Stimulated activated CD8-positive, alpha-beta memory T cell treated with anti-CD3 and anti-CD28 coated beads, Interleukin-15, amount 100 ng/mL, for 24 hours (primary cell): ENCODE data around the gene USH1G.

Source experiments
- DNase-seq: peaks from one replicate; pipeline ENCODE4 v3.0.0-alpha.2; 2020; ENCODE audit warnings: low read depth

Gene USH1G

DNA sequence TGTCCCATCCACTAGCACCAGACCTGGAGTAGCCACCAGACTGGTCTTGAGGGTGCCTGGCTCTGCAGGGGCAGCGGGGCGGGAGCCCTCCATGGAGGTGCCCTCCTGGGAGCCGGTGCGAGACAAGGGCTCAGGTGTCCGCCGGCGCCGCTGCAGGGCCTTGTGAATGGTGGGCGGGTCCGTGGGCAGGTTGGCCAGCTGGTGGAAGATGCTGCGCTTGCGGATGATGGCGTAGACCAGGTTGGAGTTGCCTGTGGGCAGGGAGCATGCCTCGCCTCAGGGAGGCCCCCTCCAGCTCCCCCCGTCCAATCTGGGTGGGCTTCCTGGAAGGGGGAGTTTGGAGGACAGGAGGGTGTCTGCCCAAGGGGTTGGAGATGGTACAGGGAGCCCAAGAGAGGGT is 31.1 kb upstream of the USH1G start:
- no peak for DNase-seq

DNA sequence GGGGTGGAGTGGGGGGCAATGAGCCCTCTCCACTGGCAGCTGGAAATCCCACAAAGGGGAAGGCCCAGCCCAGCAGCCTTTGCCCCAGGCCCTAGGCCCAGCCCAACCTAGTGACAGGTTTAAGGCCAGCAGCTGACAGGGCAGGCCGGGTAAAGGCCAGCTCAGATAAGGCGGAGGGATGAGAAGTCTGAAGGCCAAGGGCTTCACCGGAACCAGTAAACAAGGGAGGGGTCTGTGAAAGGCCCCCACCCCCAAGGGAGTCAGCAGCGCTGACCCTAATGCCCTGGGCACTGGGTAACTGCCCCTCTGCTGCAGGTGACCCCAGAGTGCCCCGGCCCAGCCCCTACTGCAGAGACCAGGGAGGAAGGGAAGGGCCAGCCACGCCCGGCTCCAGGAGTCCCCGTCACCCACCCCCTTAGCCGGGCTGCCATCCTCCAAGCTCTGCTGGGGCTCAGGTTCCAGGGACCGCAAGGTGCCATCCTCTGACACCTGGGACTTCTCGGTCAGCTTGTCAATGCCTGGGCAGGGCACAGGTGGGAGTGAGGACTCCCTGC is 30.2 kb upstream of the USH1G start:
- no peak for DNase-seq

DNA sequence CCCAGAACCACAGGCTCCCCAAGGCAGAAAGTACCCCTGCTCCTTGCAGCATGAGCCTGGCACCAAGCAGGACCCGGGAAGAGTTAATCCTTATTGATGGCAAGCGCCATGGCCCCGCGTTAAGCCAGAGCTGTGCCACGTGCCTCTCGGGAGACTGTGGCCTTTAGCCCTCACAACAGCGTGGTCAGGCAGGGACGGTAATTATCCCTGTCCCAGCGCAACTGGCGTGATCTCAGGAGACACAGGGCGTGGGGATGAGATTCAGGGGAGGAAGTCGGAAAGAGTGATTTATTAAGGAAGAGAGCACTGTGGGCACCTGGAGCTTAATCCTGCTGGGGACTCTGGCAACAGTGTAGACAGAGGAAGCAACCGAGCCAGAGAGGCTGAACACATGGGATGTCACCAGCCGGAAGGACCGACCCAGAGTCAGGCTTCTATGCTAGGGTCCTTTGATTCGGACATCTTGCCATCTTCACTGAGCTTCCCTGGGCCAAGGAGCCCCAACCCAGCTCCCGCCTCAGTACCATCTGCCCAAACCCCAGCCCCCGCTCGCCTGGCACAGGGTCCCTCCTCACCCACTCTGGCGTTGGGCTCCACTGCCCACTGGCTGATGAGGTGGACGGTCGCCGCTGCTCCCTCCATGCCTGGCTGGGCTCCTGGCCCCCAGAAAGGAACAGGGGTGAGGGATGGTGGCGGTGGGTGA is 29.5 kb upstream of the USH1G start:
- DNase-seq, result no peak

DNA sequence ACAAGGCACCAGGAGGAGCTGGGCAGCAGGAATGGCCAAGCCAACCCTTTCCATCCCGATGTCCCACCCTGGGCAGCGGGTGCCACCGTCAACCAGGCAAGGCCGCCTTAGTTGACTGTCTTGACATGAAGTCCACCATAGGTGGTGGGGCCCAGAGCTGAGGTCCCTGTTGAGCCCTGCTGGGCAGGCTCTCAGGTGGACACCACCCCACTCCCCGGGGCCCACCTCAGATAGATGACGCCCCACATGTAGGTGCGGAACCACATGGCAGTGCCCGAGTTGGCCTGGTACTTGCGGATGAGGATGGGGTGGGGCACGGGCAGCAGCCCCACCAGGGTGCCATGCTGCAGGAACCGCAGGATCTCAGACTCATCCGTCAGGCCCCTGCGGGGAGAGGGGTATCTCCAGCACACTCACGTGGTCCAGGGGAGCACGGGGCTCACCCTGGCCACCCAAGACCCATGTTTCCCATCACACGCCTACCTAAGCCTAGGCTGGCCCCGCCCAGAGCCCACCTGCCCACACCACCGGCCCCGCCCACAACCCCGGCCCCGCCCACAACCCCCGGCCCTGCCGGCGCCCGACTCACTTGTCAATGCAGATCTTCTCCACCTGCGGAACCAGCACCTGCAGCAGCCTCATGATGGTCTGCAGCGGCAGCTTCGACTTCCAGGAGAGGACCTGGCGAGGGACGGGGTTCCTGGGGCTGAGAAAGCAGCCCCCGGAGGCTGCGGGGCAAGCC is 28.8 kb upstream of the USH1G start:
- DNase-seq, result no peak

DNA sequence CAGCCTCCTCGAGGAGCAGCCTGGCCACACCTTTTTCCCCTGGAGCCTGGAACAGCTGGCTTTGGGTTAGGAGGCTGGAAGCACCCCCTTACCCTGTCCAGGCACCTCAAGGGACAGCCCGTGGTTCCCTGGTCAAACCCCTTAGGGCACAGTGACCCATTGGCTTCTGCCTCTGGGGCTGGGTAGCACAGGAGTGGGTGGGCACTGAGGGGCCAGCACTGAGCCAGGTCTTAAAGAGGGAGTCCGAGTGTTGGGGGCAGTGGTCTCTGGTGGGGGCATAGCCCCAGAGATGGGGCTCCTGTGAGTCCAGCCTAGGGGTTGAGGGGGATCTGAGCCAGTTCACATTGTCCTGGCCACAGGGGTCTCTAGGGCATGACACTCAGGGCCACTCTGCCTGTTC is 28.0 kb upstream of the USH1G start:
- DNase-seq, result no peak

DNA sequence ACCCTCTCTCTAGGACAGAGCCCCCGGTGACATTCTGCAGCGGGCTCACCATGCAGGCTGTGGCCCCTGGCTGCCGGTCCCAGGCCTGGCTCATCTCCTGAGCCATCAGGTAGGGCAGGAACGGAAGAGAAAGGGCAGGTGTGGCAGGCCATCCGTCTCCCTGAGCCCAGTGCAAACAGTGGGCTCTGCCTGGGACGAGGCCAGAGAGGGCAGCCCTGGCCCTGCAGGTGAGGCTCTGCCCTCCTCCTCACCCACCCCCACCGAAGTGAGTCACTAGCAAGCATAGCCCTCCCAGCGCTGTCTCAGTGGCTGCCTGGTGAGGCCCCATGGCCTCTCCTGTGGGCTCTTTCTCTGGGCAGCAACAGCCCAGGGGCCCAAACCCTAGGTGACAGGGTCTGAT is 27.2 kb upstream of the USH1G start:
- DNase-seq, result no peak

DNA sequence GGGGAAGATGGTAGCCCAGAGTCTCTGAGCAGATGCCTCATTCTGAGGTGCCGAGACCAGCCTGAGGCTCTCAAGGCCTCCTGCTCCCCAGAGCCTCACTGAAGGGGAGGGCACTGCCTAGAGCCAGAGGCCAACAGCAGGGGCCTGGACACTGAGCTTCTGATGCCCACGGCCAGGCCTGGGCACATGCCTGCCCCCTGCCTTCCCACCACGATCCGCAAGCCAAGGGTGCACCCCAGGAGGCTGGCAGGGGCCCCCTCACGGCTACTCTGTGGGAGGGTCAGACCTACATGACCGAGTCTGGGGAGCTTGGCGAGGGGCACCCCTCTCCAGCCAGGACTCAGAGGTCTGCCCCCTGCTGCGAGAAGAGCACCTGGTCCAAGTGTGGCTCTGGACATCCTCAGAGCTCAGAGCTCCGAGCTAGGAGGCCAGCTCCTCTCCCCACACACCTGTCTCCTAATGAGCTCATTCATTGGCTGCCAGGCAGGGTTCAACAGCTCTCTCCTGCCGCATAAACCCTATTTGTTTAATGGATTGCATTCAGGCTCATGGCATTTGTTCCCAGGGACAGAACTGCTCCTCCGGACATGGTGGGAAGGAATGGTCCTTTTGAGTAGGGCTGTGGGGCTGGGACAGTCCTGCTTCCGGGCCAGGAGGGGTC is 26.5 kb upstream of the USH1G start:
- no peak for DNase-seq

DNA sequence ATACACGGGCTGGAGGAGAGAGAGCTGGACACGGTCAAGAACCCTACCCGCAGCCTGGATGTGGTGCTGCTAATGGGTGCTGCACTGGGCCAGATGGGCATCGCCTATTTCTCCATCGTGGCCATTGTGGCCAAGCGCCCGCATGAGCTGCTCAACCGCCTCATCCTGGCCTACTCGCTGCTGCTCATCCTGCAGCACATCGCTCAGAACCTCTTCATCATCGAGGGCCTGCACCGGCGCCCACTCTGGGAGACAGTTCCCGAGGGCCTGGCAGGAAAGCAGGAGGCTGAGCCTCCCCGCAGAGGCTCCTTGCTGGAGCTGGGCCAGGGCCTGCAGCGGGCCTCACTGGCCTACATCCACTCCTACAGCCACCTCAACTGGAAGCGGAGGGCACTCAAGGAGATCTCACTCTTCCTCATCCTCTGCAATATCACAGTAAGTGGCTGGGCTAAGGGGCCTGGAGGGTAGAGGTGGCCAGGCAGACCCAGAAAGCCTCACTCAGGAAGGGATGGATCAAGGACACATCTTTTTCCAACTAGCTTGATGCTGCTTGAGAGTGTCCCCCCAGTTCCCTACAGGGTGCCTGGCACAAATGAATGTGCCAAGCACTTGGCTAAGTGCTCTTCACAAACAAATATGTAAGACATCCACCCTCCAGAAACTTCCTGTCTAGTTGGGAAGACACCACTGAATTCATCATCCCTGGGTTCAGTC is 24.1 kb upstream of the USH1G start:
- DNase-seq, result no peak

DNA sequence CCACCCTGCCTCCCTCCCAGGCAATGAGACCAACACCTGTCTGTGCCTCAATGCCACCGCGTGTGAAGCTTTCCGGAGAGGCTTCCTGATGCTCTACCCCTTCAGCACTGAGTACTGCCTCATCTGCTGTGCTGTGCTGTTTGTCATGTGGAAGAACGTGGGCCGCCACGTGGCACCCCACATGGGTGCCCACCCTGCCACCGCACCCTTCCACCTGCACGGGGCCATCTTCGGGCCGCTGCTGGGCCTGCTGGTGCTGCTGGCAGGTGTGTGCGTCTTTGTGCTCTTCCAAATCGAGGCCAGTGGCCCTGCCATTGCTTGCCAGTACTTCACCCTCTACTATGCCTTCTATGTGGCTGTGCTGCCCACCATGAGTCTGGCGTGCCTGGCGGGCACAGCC is 23.6 kb upstream of the USH1G start:
- DNase-seq, result no peak

DNA sequence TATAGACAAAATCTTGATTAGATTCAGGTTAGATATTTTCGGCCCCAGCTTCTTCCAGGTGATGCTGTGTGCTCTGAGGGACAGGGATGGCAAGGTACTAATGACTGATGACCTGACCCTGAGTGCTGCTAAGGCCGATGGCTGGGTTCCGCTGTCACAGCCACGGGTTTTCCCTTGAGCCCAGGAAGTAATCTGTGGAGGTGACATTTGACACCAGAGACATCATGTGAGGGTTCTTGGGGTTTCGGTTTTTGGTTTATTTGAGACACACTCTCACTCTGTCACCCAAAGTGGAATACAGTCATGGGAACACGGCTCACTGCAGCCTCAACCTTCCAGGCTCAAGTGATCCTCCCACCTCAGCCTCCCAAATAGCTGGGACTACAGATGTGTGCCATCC is 22.5 kb upstream of the USH1G start:
- no peak for DNase-seq

DNA sequence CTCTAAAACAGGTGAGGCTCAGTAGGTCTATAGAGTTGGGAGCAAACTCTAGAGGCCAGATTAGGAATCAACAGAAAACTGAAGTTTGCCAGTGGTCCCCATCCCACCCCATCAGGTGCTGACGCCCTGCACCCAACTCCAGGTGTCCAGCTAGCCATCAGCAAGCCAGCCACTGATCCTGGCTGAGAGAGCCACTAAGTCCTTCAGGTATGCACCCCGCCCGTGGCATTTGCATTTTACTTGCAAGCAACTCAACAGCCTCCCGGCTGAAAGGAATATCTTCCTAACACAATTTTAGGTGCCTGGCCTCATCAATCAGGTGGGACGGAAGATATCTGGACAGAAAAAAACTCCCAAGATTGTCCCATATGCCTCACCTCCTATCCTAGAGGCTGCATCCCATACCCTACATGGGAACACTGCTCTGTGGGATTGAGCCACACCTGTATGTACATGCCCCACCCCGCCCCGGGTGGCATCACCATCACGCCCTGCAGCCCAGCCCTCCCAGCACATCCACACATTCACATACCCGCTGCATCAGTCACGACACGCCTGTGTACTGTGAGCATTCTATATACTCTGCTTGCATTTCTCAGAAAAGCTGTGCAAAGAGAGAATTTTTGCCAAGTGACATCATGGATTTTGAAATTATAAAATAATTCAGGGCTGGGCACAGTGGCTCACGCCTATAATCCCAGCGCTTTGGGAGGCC is 20.9 kb upstream of the USH1G start:
- no peak for DNase-seq

DNA sequence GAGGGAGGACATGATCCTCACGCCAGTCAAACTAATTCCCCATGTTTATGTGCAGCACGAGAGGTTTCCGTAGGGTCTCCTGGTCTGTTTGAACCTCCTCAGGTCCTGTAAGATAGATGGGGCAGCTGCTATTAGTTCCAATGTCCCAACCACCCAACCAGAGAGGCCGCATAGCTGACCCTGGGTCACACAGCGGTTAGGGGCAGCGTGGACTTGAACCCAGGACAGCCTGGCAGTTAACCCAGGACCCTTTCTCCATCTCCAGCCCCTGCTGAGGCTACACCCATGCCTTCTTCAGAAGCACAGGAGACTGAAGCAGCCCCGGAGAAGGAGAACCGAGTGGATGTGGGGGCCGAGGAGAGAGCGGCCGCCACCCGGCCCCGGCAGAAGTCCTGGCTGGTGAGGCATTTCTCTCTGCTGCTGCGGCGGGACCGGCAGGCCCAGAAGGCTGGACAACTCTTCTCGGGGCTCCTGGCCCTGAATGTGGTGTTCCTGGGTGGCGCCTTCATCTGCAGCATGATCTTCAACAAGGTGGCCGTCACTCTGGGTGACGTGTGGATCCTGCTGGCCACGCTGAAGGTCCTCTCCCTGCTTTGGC is 18.2 kb upstream of the USH1G start:
- DNase-seq, result no peak

DNA sequence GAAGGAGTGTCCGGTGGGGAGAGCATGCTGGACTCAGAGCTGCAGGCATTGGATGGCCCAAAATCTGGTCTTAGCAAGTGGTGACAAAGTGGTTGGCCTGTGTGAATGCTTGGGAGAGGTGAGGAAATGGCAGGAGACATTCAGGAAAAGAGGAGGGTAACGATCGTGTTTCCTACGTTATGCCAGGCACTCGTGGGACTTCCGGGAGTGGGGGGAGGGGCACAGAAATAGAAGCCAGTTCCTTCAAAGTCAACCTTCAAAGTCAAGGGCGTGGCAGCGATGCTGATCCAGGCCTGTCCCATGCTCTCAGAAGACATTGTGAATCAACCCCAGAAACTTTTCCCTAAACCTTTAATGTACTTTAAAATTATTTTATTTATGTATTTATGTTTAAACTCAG is 16.5 kb upstream of the USH1G start:
- DNase-seq, result no peak

DNA sequence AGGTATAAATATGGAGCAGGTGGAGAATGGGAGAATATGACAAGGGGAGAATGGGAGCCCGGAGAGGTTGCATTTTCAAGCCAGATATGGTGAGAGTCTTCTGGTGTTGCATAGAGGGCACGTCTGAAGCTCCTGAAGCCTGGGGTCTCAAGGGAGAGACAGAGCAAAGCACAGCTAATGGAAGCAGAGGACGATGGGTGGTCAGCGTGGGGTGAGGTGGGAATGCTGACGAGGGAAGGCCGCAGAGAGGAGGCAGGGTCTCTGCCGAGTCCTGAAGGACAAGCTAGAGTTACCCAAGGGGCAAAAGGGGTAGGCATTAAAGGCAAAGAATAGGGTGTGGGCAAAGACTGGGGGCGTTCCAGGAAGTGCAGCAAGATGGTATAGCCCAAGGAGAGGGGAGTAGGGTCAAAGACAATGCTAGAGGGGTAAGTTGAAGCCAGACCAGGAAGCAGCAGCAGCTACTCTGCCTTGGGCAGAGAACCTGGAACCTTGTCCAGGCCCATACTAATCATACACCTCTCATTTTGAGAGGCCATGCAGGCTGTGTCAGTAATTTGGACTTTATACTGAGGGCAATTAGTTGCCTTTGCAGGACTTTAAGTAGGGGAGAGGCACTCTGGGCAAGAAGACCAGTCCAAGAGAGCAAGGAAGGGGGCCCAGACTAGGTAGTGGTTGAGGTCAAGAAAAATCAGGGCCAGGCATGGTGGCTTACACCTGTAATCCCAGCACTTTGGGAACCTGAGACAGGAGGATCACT is 15.3 kb upstream of the USH1G start:
- DNase-seq, result no peak

DNA sequence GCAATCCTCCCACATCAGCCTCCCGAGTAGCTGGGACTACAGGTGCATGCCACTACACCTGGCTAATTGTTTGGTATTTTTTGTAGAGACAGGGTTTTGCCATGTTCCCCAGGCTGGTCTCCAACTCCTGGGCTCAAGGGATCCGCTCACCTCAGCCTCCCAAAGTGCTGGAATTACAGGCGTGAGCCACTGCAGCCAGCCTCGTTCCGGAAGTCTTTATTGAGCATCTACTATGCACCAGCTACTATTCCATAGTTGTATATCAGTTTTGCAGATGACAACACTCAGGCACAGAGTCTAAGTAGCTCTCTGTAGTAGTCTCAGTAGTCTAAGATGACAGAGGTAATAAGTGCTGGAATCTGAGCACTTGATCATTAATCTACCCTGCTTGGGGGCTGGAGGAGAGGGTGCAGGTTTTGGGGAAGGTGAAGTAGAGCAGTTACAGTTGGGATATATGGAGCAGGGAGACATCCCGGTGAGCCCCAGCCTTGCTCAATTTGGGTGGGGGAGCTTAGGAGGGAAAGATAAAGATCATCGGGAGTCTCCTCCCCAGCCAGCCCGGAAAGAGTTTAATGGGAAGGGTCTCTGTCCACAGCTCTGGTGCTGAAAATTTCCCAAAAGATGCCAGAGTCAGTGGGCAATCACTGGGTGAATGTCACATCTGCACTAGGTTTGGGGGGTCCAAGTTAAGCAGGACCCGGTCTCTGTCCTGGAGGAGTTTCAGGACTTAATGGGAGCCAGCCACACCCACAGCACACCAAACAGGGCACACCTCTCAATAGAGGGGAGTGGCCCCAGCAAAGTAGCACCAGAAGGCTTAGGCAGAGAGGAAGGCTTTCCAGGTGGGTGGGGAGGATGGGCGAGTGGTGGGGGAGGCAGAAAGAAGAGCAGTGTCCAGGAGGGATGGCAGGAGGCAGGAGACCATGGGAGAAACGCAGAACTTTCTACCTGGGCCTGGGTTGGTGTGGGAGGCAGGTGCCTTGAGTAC is 14.3 kb upstream of the USH1G start:
- no peak for DNase-seq

DNA sequence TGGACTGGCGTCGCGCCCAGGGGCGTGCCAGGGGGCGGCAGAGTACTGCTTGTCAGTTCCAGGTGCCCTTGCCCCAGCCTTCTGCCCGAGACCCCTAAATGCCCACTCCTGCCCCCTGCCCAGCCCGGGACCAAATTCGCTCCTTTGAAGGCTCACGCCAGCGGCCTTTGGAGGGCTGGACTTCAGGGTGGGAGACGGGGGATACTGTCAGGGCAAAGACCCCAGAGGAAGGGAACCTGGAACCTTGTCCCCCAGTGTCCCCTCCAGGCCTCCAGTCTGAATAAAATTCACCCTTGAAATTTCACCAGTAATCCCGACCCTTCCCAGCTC is 13.4 kb upstream of the USH1G start:
- DNase-seq, result no peak

DNA sequence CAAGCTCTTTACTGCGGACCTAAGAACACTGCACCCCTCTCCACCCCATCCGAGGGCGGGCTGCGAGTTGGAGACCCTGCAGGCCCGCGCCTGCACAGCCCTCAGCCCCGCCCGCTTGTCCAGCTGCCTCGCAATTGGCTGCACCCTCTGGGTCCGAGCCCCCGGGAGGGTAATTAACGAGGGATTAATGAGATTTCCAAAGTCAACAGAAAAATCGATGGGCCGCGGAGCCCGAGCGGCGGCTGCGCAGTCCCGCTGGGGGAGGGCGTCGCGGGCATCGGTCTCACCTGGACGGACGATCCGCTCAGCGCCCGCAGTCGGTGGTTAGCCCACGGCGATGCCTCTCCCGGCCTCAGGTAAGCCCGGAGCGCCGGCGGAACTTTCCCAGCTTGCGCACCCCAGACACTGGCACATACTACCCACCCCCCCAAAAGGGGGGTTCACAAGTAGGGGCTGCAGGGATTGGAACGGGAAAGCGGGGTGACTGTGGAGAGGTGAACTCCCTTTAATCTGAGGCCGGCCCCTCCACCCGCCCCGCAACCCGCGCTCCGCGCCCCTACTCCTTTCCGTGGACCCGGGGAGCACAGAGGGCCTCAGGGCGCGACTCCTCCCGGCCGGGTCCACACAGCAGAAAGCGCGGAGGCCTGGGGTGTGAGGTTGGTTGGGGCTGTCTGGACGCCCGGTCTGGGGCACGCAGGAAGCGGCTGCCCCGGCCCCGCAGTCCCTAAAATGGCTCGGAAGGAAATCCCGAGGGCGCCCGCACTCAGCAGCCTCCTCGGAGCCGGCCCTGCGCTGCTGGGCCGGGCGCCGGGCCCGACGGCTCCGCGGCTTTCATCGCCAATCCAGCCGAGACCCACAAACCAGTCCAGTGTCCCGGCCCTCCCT is 12.8 kb upstream of the USH1G start, which contains the start of gene OTOP3:
OTOP3 (plus strand) TSS at position 314 of the 885 bp plus-strand sequence; CDS start at position 338, 24 bp downstream.
- no peak for DNase-seq

DNA sequence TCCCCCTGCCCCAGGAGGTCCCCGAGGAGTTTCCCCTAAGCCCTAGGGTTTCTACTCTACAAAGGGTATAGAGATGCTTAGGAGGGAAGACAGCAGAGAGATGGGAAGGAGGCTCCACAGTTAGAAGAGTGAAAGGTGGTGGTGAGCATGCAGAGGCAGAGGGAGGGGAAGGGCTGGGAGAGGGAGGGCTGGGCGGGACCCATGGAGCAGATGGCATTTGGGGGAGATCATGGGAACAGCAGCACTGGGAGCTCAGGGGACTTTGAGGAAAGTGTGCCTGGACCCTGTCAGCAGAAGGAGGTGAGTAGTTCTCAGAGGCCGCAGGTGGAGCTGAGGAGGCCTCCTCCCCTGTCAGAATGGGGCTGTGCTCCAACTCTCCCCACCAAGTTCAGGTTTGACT is 12.0 kb upstream of the USH1G start:
- DNase-seq, result no peak
